A204.1 (cell line): ENCODE measurements around the gene UNC5A.
"Not testable (repeated sequence)": the region's sequence is repeated elsewhere in the genome, so short reads cannot be mapped to it uniquely, and the experiment has no call there.

Experiments
- FAIRE-seq: peaks from 2 replicates; lab custom pipeline; 2012; peaks lifted over from hg19 to GRCh38; lab: Jason Lieb, UNC

UNC5A gene

DNA sequence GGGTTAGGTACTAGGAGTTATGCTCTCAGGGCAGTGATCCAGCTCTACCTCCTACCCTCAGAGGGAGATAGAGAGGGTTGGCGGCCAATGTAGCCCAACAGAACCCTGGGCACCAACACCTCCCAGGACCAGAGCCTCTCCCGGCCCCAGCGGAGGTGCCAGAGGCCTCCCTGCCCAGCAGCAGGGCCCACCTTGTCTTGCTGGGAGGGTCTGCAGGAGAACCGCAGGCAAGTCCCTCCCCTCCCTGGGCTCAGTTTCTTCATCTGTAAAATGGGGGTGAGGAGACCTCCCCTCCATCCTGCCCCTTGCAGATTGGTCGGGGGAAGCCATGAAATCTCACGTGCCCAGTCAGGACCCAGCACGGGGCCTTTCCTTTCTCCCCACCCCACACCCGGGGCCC, 54.4 kb downstream of the UNC5A start:
- FAIRE-seq = no peak

DNA sequence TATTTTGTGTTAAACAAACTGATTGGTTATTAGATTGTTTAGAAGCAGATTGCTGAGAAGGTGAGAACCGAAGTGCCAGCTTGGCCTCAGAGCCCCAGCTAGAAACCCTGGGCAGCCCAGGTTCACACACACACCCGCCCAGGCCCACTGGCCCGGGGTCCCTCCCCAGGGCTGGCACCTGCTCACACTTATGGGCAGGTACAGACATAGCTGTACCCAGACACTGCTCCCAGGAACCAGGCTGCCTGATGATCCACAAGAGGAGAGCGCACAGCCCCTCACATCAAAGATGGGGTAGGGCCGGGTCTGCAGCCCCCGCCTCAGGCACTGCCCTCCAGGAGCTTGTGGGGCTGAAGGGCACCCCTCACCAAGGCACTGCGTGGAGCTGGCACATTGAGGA, 55.6 kb downstream of the UNC5A start:
- no peak for FAIRE-seq

DNA sequence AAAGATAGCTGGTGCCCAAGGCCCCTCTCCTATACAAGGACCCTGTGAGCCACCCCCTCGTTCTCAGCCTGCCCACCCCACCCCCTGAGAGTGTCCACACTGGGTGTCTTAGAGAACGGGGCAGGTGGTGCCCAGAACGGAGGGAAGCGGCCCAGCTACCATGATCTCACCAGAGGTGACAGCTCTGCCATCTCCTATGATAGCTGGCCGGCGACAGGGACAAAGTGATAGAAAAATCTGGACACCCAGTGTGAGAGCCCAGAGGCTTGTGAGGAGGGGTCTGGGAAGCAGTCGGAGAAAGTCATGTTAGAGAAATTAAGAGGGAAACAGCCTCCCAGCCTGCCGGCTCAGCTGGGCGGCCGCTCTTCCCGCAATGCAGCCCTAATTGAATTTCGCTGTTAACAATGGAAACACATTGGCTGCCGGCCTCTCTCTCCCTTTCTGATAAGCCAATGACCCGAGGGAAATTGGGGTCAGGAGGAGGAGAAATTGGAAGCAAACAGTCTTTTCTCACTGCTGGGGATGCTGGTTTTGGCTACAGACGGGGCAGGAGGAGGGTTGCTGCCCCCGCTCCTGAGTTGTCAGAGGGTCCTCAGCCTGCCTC, 56.5 kb downstream of the UNC5A start:
- FAIRE-seq = no peak

DNA sequence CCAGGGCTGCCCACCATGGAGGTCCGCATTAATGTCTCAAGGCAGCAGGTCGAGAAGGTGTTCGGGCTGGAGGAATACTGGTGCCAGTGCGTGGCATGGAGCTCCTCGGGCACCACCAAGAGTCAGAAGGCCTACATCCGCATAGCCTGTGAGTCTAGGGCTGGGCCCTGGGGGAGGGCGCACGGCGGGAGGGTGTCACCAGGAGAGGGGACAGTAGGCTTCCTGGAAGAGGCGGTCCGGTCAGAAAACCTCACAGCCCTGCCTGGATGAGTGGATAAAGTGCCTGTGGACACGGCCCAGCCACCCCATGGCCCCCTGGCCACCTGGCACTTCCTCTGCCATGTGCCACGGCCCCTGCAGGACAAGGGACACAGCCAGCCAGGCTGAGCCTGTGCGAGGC, 57.8 kb downstream of the UNC5A start:
- FAIRE-seq = no peak

DNA sequence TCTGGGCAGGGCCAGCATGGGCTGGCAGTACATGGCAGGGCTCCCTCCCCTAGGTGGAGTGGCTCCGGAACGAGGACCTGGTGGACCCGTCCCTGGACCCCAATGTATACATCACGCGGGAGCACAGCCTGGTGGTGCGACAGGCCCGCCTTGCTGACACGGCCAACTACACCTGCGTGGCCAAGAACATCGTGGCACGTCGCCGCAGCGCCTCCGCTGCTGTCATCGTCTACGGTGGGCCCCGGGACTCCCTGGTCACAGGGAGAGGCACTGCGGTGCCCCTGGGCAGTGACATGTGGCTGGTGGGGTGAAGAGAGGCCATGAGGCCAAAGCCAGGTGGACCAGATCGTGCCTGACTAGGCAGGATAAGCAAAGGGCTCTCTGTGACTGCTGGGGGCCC, 58.4 kb downstream of the UNC5A start:
- no peak for FAIRE-seq

DNA sequence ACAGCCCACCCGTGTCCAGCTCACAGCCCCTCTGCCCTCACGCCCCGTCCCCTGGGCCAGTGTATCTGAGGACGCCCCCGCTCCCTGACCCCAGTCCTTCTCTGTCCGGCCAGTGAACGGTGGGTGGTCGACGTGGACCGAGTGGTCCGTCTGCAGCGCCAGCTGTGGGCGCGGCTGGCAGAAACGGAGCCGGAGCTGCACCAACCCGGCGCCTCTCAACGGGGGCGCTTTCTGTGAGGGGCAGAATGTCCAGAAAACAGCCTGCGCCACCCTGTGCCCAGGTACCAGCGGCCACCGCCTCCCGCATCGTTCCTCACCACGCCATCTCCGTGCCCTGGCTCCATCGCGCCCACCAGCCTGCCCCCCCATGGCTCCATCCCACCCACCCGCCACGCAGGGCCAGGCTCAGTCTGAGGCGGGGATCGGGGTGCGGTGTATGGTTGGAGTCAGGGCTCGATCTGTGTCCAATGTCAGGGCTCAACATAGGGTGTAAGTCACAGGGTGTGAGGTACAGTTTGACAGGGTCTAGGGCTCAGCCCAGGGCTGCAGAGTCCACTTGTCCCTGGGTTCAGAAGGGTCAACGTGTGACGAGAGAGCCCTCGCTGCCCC, 59.2 kb downstream of the UNC5A start:
- no peak for FAIRE-seq

DNA sequence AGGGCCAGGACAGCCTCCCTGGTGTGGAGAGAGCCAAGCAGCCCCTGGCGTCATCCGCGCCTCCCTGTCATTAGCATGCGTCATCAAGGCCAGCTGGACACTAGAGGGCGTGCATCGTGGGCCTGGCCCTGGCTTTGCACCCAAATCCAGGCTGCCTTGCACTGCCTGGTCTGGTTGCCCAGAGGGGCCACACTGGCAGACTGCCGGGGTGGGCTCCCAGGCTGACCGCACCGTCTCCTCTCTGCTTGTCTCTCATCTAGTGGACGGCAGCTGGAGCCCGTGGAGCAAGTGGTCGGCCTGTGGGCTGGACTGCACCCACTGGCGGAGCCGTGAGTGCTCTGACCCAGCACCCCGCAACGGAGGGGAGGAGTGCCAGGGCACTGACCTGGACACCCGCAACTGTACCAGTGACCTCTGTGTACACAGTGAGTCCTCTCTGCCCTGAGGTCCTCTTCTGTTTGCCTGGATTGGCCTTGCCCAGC, 59.8 kb downstream of the UNC5A start:
- no peak for FAIRE-seq

DNA sequence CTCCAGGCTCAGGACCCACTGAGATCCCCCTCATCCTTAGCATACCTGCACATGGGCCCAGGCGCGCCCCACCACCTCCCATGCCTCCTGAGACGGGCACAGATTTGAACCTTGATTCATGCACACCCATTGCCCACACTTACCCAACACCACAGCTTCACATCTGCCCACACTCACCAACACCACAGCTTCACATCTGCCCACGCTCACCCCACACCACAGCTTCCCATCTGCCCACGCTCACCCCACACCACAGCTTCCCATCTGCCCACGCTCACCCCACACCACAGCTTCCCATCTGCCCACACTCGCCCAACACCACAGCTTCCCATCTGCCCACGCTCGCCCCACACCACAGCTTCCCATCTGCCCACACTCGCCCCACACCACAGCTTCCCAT, 60.3 kb downstream of the UNC5A start:
- not testable (repeated sequence) for FAIRE-seq

DNA sequence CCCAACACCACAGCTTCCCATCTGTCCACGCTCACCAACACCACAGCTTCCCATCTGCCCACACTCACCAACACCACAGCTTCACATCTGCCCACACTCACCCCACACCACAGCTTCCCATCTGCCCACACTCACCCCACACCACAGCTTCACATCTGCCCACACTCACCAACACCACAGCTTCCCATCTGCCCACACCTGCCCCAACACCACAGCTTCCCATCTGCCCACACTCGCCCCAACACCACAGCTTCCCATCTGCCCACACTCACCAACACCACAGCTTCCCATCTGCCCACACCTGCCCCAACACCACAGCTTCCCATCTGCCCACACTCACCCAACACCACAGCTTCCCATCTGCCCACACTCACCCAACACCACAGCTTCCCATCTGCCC, 62.2 kb downstream of the UNC5A start:
- not testable (repeated sequence) for FAIRE-seq

DNA sequence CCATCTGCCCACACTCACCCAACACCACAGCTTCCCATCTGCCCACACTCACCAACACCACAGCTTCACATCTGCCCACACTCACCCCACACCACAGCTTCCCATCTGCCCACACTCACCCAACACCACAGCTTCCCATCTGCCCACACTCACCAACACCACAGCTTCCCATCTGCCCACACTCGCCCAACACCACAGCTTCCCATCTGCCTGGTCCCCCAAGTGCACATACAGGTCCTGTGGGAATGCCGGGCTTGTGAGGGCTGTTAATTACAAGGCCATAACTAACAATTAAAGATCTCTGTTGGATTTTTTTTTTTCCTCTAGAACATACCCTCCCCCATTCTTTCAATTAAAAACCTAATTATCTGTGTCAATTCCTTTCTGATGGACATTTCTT, 62.7 kb downstream of the UNC5A start:
- not testable (repeated sequence) for FAIRE-seq

DNA sequence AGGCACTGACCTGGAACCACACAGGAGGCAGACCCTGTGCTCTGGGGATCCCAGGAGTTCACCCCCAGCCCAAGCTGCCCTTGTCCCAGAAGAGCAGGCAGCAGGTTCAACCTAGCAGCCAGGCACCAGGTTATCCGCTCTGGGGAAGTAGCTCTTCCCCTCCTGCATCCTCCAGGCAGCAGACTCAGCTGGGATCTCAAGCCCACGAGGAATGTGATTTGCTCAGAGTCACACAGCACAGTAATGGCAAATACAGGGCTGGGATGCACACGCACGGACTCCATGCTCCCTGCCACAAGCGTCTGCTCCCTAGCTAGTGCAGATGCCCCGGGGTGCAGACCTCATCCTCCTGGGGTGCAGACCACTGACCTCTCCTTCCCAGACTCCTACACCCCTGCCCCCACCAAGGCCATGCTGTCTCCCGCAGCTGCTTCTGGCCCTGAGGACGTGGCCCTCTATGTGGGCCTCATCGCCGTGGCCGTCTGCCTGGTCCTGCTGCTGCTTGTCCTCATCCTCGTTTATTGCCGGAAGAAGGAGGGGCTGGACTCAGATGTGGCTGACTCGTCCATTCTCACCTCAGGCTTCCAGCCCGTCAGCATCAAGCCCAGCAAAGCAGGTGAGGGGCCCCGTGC, 63.3 kb downstream of the UNC5A start:
- FAIRE-seq = no peak

DNA sequence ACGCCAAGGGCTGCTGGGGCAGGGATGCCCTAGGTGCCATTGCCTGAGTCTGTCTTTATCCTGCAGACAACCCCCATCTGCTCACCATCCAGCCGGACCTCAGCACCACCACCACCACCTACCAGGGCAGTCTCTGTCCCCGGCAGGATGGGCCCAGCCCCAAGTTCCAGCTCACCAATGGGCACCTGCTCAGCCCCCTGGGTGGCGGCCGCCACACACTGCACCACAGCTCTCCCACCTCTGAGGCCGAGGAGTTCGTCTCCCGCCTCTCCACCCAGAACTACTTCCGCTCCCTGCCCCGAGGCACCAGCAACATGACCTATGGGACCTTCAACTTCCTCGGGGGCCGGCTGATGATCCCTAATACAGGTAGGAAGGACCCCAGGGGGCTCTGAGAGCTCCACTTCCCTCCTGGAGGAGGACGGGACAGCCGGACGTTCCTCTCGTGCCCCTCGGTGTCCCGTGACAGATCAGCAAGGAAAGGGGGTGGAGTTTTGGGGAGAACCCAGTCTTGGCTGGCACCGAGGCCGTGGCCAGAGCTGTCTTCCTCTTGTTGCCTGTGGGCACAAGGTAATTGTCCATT, 63.9 kb downstream of the UNC5A start:
- FAIRE-seq = no peak

DNA sequence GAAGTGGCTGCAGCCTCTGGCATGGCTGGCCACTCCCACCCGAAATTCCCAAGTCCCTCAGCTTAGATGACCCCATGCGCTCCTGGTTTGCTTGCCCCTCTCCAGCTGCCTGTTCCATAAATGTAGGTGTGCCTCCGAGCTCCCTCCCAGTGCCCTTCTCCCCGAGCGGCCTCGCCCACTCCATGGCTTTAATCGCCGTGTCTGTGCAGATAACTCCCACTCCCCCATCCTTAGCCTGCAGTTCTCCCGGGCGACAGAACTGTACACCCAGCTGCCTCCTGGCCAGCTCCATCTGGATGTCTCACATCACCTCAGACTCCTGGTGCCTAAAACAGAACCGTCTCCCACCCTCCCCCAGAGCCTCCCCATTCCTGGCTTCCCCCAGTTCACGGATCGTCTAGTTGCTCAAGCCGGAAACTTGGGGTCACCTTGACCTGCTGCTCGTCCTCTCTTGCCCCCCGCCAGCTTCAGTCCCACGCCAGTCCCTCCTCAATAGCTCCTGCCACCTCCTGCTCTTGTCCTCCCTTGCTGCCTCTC, 64.7 kb downstream of the UNC5A start:
- FAIRE-seq = no peak

DNA sequence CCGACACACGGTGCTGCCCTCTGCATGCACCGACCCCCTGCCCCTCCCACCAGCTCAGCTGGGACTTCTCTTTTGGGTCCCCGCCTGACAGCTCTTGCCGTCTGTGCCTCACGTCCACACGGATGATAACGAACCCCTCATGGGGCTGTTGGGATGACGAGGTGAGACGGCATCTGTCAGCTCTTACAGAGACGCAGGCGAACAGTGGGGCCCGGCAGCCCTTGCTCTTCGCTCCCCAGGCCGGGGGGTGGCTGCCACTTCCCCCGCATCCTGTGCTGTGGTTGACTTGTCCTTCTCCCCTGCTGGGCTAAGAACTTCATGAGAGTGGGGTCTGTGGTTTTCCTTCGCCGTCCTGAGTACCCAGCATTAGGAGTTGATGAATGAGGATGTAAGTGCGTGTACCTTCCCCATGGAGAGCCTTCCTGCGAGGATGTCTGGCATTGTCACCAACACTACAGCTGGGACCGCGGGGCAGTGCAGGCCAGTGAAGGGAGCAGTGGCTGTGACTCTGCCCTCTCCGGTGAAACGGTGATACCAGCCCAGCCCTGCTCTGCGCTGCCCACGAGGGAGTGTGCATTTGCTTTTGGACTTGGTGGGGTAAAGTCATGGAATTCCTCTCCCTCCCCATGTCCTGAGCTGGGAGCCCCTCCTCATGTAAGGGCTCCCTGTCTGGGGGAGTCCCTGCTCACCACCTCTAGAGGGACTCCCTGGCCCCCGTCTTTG, 65.6 kb downstream of the UNC5A start:
- no peak for FAIRE-seq

DNA sequence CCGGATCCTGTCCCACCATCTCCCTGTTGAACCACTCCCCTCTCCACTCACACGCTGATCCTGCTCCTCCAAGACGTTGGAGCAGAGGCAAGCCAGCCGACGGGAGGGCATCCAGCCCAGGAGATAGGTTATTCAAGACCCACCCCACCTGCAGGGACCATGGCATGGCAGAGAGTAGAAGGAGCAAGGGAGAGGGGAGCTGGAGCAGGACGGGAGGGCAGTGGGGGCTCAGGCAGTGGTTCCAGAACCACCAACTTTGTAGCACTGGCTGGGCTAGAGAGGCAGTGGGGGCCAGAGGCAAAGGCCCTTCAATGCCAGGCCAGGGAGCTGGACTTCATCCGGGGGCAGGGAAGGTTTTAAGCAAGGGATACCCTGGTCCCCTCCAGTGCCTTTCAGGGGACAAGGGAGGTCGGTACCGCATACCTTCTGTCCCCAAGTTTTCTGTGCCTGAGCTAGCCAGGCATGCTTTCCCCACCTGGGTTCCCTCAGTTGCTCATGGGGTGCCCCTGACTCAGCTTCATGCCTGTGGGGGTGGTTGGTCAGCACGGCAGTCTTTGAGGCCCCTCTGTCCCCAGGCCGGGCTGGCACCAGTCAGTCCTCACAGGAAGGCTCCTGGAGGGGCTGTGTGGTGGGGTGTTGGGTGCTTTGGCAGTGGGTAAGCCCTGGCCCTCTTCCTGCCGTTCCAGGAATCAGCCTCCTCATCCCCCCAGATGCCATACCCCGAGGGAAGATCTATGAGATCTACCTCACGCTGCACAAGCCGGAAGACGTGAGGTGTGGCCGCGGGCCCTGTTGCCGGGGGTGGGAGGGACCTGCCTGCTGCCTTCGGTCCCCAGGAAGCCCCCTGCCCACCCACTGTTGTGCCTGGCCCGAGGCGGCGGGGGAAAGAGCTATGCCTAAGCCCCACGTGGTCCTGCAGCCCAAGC, 66.4 kb downstream of the UNC5A start:
- no peak for FAIRE-seq

DNA sequence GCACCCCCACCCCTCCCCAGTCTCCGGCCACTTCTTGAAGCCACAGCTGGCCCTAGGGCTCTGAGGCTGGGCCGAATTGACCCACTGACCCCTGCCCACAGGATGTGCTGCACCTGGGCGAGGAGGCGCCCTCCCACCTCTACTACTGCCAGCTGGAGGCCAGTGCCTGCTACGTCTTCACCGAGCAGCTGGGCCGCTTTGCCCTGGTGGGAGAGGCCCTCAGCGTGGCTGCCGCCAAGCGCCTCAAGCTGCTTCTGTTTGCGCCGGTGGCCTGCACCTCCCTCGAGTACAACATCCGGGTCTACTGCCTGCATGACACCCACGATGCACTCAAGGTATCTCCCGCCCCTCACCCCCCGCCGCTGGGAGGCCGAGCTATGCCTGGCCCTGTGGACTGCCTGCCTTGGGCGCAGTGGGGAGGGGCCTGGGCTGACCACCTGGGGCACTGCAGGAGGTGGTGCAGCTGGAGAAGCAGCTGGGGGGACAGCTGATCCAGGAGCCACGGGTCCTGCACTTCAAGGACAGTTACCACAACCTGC, 67.5 kb downstream of the UNC5A start:
- no peak for FAIRE-seq

DNA sequence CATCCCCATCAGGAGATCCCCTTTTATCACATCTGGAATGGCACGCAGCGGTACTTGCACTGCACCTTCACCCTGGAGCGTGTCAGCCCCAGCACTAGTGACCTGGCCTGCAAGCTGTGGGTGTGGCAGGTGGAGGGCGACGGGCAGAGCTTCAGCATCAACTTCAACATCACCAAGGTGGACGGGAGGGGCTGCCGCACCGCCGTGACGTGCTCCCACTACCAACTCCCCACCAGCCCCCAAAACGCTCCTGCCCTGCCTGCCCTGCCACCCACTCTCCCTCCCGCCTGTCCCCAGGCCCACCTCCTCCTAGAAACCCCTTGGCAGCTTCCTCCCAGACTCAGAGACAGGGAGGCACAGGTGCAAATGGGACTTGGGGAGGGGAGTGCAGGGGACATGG, 68.1 kb downstream of the UNC5A start:
- FAIRE-seq = no peak

DNA sequence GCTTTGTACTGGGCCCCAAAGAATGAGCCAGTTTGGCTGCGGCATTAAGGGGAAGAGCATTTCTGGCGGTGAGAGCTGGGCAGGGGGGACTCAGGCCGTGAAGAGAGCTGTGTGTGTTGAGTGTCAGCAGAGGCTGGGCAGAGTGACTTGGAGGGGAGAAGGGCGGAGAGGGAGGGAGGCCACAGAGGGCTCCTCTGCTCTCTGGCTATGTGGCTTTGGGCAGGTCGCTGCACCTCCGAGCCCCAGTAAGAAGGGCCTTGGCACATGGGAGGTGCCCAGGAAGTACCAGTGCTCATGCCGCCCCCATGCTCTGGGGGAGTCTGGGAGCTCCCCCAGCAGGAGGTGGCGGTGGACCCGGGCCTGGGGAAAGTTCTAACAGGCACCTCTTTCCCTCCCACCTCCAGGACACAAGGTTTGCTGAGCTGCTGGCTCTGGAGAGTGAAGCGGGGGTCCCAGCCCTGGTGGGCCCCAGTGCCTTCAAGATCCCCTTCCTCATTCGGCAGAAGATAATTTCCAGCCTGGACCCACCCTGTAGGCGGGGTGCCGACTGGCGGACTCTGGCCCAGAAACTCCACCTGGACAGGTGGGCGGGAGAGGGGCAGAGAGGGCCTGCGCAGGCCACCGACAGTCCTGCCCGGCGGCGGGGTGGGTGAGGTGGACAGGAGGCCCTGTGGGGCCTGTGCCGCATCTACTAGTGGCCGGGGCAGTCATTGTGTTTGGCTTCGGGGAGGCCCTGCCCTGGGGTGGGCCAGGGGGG, 68.7 kb downstream of the UNC5A start:
- FAIRE-seq = no peak

DNA sequence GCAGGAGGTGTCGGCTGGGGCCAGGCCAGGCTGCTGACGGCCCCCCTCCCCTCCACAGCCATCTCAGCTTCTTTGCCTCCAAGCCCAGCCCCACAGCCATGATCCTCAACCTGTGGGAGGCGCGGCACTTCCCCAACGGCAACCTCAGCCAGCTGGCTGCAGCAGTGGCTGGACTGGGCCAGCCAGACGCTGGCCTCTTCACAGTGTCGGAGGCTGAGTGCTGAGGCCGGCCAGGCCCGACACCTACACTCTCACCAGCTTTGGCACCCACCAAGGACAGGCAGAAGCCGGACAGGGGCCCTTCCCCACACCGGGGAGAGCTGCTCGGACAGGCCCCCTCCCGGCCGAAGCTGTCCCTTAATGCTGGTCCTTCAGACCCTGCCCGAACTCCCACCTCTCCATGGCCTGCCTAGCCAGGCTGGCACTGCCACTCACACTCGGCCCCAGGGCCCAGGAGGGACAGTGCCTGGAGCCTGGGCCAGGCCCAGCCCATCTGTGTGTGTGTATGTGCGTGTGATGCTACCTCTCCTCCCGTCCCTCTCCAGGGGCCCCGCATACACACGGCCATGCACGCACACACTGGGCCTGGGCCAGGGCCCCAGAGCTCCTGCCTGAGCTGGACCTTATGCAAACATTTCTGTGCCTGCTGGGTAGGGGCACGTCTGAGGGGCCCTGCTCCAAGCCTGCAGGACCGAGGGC, 69.5 kb downstream of the UNC5A start:
- FAIRE-seq = no peak
